ENCODE data around the gene PC.
"Not testable (repeated sequence)": the region's sequence is repeated elsewhere in the genome, so short reads cannot be mapped to it uniquely, and the experiment has no call there.

The PC gene

DNA sequence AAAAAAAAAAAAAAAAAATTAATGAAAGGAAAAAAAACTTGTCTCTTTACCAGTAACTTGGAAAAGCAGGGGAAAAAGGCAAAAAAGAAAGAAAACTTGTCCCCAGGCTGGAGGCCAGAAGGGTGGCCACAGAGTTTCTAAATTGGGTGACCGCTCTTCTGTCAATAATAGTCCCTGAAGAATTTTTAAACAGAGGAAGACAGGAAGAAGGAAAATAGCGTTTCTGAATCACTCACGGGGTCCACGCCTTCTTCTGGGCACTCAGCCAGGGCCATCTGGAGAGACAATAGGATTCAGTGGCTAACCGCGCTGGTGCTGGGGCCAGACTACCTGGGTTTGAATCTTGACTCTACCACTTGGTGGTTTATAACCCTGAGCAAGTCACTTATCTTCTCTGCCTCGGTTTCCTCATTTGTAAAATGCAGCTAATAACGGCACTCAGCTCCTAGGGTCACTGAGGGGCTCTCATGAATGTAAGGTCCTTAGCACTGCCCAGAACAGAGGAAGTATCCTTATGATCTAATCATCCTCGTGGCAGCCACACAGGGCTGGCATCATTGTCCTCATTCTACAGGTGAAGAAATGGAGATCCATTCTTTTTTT, 23.9 kb upstream of the PC start:
- peak; percentile 85 for DNase-seq (ENCODE audit: low spot score)

DNA sequence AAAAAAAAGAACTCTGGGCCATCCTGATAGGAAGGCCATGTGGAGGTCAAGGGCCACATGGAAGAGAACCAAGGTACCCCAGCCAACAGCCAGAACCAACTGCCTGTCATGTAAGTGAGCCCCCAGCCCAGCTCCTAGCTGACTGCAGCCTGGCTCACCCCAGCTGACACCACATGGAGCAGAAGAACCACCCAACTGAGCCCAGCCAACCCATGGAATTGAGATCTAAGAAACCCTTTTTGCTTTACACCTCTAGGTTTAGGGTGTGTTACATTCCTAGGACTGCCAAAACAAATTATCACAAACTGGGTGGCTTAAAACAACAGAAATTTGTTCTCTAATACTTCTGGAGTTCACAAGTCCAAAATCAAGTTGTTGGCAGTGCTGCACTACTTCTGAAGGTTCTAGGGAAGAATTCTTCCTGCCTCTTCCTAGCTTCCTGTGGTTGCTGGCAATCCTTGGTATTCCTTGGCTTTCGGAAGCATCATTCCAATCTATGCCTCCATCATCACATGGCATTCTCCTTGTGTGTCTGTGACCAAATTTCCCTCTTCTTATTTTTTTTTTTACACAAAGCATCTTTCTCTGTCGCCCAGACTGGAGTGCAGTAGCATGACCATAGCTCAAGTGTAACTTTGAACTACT, 21.3 kb upstream of the PC start:
- no peak for DNase-seq (ENCODE audit: low spot score)

DNA sequence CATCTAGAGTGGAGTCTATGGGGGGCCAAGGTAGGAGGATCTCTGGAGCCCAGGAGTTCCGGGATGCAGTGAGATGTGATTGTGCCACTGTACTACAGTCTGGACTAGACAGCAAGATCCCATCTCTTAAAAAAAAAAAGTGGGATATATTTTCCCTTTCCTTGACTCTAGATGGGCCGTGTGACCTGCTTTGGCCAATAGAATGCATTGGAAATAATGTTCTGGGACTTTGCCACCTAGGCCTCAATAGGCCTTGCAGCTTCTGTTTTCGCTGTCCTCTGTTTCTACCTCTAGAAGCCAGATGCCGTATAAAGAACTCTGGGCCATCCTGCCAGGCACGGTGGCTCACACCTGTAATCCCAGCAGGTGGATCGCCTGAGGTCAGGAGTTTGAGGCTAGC, 20.5 kb upstream of the PC start:
- DNase-seq (ENCODE audit: low spot score), result no peak

DNA sequence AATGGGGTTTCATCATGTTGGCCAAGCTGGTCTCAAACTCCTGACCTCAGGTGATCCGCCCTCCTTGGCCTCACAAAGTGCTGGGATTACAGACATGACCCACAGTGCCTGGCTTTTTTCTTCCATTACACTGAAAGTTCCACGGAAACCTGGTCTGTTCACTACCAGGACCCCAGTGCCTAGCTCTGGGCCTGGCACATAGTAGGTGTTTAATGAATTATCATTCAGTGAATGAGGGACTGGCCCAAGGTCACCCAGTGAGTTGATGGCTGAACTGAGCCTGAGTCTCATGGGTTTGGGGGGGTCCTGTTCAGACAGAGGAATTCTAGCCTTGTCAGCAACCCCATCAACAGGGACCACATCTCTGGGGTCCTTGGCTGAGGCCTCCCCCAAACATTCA, 20.0 kb upstream of the PC start:
- DNase-seq (ENCODE audit: low spot score), result no peak

DNA sequence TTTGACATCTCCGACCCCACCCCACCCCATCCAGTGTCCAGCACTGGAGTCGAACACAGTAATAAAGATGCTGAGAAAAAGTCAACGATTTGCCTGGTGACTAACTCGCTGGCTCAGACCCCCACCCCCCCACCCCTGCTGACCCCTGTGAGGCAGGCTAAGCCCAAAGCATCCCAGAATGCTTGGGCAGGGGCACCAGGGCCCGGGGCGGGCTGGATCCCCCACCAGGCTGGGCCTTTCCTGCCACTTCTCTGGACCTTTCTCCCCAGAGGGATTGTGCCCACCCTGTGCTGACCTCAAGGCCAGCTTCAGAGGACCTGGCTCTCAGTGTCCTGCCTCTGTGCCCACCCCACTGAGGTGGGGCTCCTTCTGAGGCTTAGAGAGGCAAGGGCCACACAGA, 18.7 kb upstream of the PC start:
- no peak for DNase-seq (ENCODE audit: low spot score)

DNA sequence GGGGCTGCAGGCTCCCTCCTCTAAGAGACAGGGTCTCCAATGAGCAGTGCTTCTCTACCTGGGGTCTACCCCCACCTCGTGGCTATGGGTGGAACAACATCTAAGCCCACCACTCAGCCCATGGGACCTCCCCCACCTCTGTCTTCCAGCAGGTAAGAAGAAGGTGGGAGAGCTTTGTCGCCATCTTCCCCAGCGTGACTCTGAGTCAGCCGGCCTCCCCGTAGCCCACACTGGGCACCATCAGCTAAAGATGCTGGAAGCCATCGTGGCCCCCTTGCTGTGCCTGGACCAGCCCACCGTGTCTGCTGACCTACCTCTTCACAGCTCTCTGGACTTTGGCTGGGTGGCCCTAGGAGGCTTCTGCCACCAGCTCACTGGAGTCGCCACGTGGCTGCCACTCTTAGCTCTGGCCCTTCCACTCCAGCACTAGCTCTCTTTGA, 17.9 kb upstream of the PC start:
- DNase-seq (ENCODE audit: low spot score), result no peak

DNA sequence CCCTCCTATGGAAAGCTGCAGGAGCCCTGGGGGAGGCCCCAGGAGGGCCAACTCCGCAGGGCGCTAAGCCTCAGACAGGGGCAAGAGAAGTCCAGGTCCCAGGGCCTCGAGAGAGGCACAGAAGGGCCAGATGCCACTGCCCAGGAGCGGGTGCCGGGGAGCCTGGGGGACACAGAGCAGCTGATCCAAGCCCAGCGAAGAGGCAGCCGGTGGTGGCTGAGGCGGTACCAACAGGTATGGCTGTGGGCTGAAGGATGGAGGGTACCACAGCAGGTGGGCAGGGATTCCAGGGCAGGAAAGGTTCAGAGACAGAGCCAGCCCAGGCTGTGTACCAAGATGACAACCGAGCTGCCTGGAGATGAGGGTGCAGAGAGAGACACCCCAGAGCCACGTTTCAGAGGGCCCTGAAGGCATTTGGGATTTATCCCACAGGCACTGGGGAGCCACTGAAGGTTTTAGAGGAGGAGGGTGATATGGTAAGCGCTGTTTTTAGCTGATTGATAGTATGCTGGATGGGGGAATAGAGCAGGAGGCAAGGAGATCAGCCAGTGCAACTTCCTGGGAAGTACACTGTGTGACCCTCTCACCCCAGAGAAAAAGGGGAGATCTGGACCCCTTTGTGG, 17.3 kb upstream of the PC start:
- no peak for DNase-seq (ENCODE audit: low spot score)

DNA sequence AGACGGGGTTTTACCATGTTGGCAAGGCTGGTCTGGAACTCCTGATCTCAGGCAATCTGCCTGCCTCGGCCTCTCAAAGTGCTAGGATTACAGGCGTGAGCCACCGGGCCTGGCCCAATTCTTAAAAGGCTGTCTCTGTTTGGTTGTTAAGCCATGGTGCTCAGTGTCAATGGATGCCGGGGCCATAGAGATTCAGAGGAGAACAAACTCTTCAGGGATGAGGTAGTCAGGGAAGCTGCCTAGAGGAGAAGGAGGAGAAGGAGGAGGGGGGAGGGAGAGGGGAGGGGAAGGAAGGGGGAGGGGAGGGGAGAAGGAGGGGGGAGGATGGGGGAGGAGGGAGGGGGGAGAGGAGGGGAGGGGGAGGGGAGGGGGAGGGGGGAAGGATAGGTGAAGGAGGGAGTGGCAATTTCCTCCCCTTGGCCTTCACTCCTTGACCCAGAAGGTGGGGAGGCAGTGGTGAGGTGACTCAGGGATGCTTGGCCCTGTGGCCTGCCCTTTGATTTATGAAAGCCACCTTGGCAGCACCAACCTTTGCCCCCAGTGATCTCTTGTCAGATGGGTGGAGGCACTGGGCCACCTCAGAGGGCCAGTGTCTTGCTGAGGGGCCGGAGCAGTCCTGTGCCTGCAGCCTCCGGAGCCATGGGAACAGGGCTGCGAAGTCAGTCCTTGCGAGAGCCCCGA, 16.7 kb upstream of the PC start, which contains the start of gene C11orf86:
Gene C11orf86 (plus strand): TSS at position 581 of the 681 bp plus-strand sequence. CDS start 59 bp downstream, at position 640.
- no peak for DNase-seq (ENCODE audit: low spot score)

DNA sequence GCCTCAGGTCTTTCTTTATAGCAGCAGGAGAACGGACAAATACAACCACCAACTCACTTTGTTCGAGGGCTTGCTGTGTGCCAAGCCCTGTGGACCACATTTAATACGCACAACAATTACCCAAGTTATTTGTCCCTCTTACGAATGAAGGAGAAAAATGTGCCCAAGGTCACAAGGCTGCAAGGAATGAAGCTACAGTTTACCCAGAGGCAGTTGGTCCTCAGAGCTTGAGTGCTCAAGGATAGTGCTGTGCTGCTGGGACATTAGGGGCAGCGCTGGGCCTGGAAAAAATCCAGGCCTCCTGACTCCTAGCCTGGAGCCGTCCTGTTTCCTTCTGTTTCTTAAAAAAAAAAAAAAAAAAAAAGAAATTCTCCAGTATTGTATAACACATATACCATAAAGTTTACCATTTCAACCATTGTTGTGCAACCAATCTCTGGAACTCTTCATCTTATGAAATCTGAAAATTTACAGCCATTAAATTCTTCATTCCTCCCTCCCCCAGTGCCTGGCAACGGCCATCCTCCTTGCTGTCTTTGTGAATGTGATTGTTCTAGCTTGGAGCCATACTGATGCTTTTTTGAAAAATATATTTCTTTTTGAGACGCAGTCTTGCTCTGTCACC, 15.9 kb upstream of the PC start:
- DNase-seq (ENCODE audit: low spot score), result no peak

DNA sequence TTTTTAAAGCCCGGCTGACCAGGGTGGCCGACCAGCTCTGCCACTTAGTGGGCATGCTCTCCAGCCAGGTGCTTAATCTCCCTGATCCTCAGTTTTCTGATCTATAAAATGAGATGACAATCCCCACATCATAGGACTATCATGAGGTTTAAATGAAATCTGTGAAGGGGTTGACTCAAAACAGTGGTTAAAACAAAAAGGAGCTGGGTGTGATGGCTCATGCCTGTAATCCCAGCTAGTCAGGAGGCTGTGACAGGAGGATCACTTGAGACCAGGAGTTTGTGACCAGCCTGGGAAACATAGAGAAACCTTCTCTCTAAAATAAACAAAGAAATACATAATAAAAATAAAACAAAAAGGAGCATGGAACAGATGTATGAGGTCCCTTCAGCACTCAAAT, 13.3 kb upstream of the PC start:
- DNase-seq (ENCODE audit: low spot score), result no peak

DNA sequence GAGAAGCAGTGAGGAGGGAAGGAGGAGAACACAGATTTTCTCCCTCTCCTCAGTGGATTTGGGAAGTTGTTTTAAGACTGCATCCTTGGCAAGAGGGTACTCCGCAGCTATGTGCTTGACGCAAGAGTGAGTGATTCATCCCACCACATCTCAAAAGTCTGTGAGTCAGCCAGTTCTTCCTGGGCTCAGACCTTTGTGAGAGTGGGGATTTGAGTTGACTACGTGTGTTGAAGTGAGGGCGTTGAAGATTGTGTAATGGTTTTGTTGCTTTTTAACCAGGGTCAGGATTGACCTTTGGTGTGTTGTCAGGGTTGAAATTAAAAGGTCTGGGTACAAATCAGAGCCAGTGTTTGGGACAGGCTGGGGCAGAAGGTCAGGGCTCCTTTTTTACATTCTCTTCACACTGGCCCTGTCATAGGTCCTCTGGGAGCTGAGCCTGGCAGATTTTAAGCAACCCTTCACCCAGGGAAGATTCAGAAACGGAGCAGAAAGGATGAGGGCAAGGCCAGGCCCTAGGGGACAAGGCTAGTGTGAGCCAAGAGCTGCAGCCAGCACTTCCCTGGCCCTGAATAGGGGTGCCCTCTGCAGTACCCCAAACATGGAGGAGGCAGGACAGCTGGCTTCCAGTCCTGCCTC, 12.7 kb upstream of the PC start:
- DNase-seq (ENCODE audit: low spot score), result peak; percentile 90

DNA sequence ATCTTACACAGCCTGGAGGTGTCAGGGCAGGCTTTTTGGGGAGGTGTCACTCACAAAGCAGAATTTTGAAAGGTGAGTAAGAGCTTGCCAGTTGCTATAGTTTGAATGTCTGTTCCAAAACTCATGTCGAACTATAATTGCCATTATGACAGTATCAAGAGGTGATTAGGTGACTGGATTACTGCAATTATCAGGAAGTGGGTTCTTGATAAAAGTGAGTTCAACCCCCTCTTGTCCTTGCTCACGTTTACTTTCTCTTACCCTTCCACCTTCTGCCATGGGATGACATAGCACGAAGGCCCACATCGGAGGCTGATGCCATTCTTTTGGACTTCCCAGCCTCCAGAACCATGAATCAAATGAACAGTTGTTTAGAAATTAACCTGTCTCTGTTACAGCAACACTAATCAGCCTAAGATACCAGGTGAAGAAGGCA, 12.2 kb upstream of the PC start:
- DNase-seq (ENCODE audit: low spot score), result no peak

DNA sequence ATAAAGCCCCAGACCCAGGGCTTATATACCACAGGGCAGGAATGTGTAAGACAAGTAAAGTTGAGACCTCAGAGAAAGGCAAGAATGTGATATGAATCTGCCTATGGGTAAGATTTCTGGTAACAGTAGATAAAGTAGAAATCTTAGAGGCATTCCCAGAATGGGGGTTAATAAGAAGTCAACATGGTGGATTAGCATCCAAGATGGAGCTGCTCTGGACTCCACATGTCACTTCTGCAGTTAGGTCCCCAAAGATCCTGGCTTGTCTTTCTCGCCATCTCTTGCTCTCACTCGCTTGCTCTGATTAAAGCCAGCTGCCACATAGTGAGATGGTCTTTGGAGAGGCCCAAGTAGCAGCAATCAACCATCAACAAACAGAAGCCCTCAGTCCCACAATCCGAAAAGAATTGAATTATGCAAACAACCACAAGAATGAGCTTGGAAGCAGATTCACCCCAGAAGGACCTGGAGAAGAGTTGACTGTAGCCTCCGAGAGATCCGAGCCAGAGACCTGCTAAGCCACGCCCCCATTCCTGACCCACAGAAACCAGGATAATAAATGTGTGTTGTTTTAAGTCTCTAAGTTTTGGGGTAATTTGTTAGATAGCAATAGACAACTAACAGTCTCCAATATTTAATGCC, 11.5 kb upstream of the PC start:
- peak; percentile 79 for DNase-seq (ENCODE audit: low spot score)

DNA sequence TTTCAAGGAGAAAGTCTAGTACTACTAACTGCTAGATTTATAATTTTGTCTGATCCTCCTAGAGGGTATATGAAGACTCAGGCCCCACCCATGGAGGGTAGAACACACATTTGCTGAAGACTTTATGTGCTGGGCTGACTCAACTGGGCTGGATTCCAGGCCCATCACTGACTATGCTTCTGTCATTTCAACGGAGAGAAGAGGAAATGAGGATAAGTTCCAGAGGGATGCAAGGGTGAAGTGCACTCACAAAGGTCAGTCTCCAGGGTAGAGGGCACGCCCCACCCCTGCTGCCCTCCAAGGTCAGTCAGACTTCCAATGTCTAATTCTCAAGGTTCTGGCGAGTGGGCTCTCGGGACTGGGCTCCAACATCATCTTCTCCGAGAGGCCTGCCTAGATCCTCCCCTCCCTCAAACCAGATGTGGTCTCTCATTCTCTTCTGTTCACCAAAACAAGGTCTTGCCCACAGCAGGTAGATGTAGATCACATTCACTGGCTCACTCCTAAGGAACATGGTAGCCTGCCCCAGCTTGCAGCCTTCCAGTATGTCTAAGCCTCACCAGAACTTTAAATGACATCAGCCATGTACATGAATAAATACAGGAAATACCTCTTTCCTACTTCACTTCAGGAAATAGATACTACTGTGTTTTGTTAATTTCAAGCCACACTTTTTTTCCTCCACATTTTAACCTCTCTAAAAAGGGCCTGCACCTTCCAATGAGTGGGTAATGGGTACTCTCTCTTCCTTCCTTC, 9.7 kb upstream of the PC start:
- peak; percentile 63 for DNase-seq (ENCODE audit: low spot score)

DNA sequence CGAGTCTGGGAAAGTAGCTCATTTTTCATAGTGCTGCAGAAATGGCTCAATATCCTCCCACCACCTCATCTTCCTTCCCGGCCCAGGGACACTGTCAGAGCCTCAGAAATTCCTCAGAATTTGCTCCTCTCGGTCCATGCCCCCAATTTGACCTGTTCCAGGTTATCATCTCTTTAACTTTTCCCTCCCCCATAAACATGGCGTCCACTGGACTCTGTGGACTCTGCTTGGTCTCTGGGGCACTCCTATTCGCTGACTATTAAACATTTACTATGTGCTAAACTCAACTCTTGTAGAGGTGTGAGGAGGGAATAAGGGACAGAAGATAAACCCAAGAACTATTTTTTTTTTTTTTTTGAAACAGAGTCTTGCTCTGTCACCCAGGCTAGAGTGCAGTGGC, 8.2 kb upstream of the PC start:
- DNase-seq (ENCODE audit: low spot score), result no peak

DNA sequence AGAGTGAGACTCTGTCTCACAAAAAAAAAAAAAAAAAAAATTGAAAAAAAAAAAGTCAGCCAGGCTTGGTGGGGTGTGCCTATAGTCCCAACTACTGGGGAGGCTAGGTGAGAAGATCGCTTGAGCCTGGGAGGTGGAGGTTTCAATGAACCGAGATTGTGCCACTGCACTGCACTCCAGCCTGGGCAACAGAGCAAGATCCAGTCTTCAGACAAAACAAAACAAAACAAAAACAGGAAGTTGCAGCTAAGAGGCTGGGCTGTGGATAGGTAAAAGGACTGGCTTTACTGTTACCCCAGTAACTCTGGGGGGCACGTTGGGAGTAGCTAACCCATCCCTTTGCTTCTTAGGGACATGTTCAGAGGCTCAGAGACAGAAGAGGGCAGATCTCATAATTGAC, 6.3 kb upstream of the PC start:
- no peak for DNase-seq (ENCODE audit: low spot score)

DNA sequence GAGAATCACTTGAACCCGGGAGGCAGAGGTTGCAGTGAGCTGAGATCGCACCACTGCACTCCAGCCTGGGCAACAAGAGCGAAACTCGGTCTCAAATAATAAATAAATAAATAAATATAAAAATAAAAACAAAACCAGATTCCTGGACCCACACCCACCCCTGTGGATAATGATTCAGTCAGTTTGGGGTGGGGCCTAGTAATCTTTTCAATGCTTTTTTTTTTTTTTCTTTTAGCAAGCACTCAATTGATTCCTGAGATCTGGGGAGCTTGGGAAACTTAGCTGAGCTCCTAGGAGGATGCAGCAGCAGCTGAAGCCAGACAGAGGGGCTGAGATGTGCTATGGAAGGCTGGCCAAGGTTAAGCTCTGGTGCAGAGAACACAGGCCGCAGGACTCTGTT, 4.6 kb upstream of the PC start:
- DNase-seq (ENCODE audit: low spot score), result no peak

DNA sequence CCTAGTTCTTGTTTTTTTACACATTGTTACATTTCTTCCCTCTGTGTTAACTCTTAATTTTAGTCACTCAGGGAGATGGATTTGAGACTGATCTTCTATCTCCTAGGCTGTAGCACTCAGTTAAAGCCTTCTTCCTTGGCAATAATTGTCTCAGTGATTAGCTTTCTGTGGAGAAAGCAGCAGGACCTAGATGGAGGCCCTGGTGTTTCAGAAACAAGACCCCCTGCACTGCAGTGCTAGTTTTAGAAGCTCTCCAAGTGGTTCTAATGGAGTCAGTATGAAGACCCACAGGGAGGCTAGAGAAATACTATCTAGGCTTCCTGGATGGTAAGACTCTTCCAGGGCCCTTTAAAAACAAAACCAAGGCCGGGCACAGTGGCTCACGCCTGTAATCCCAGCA, 4.1 kb upstream of the PC start:
- DNase-seq (ENCODE audit: low spot score), result no peak

DNA sequence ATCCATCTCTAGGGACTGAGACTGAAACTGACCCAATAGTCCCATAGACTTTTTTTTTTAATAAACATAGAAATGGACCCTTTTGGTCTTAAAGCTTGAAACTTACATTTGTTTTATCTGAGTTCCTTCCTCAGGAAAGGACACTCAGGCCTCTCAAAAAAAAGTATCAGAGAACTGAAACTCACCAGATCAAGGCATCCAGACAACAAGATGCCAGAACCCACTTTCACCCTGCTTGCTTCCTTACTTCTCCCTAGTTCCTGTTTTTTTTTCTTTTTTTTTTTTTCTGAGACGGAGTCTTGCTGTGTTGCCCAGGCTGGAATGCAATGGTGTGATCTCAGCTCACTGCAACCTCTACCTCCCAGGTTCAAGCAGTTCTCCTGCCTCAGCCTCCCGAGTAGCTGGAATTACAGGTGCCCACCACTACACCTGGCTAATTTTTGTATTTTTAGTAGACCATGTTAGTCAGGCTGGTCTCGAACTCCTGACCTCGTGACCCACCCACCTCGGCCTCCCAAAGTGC, 3.6 kb upstream of the PC start:
- not testable (repeated sequence) for DNase-seq (ENCODE audit: low spot score)

DNA sequence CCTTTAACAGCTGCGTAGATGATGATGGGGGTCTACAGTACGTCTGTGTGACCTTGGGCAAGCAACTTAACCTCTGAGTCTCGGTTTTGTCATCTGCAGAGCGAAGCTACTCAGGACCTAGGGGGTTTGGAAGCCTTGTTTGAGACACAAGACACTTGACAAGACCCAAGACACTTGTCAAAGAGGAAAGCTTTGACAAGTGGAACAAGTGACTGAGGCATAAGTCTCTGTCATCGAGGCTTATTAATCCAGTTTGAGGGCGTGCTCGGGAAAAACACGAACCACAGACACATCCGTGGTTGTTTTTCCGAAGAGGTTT, 732 bp upstream of the PC start:
- DNase-seq (ENCODE audit: low spot score), result no peak

DNA sequence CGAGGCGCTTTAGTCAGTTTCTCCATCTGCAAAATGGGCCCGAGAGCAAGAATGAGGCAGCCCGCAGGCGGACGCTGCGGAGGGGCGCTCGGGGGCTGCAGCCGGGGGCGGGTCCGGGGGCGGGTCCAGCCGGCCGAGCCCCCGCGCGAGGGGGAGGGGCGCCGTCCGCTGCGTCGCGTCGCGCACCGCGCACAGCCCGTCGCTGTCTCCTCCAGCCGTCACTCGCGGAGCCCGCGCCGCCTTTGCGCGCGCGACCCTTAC, 282 bp downstream of the PC start:
- peak; percentile 74 for DNase-seq (ENCODE audit: low spot score)
